IMR-90 (cell line): ENCODE results near the gene CARD18. TPM values are rescaled to one million over a fixed set of nuclear protein-coding genes. Genes with fewer than 3 reads are reported as not detected.

Experiments
- ATAC-seq: fragments of 200-7000 bp; cut with Tn5 transposase; 2 replicates; pipeline ENCODE4 v1.9.1; 2020; ENCODE audit warnings: low read depth, mild to moderate bottlenecking, moderate library complexity
- BruUV-seq: library from RNA; stranded (reverse); fragments of 400-500 nt; replicated peaks from 2 replicates; lab custom pipeline; 2021; lab: Mats Ljungman, UMichigan
- CTCF ChIA-PET: fragments of 300-600 bp; formaldehyde crosslinking; extraction: SDS; loops from one replicate; lab custom pipeline; 2021; ENCODE audit warnings: antibody characterized with exemption; lab: Yijun Ruan, JAX
- POLR2A ChIA-PET: fragments of 300-600 bp; sonication (Branson Sonifier 250); formaldehyde crosslinking; loops from one replicate; lab custom pipeline; 2022; ENCODE audit warnings: antibody characterized with exemption; ENCODE audit not compliant: unreplicated experiment; lab: Charles Lee
- DNase-seq: peaks from one replicate; pipeline ENCODE4 v3.0.0; 2013
- H2AFZ ChIP-seq: replicated peaks from 2 replicates; pipeline ENCODE3; 2013; ENCODE audit warnings: low read length, mild to moderate bottlenecking; ENCODE audit not compliant: poor library complexity
- H2AK5ac ChIP-seq: 2 replicates; pipeline ENCODE4 v1.6.1; 2013; ENCODE audit warnings: low read depth, low read length, inconsistent platforms
- H2AK9ac ChIP-seq: replicated peaks from 2 replicates; pipeline ENCODE3; 2013; ENCODE audit warnings: mild to moderate bottlenecking, low read depth, low read length, moderate library complexity; ENCODE audit not compliant: poor library complexity
- H2BK120ac ChIP-seq: 2 replicates; pipeline ENCODE4 v1.6.1; 2013; ENCODE audit warnings: low read depth, low read length, inconsistent platforms
- H2BK15ac ChIP-seq: 3 replicates; pipeline ENCODE4 v1.6.1; 2013; ENCODE audit warnings: low read depth, low read length, inconsistent platforms
- H2BK20ac ChIP-seq: 2 replicates; pipeline ENCODE4 v1.6.1; 2013; ENCODE audit warnings: low read depth, mild to moderate bottlenecking, inconsistent platforms, low read length, moderate library complexity
- H2BK5ac ChIP-seq: 2 replicates; pipeline ENCODE4 v1.6.1; 2013; ENCODE audit warnings: mild to moderate bottlenecking, low read depth, low read length, inconsistent platforms; ENCODE audit not compliant: poor library complexity, severe bottlenecking
- H3K14ac ChIP-seq: replicated peaks from 2 replicates; pipeline ENCODE4 v1.6.1; 2013; ENCODE audit warnings: low read depth, low read length, inconsistent platforms
- H3K18ac ChIP-seq: 2 replicates; pipeline ENCODE4 v1.6.1; 2013; ENCODE audit warnings: low read depth, low read length, control low read depth
- H3K23ac ChIP-seq: 2 replicates; pipeline ENCODE4 v1.6.1; 2013; ENCODE audit warnings: low read depth, low read length, inconsistent platforms
- H3K27ac ChIP-seq: 2 replicates; pipeline ENCODE4 v1.5.1; 2013; ENCODE audit warnings: mild to moderate bottlenecking, control low read depth, low read length; ENCODE audit not compliant: insufficient read depth
- H3K27me3 ChIP-seq: 2 replicates; pipeline ENCODE4 v1.6.1; 2013; ENCODE audit warnings: low read length; ENCODE audit not compliant: control insufficient read depth, insufficient read depth
- H3K36me3 ChIP-seq: 2 replicates; pipeline ENCODE4 v1.6.1; 2013; ENCODE audit warnings: low read length, mixed read lengths; ENCODE audit not compliant: control insufficient read depth, insufficient read depth
- H3K4ac ChIP-seq: 2 replicates; pipeline ENCODE4 v1.6.1; 2013; ENCODE audit warnings: low read depth, low read length, inconsistent platforms
- H3K4me1 ChIP-seq: 2 replicates; pipeline ENCODE4 v1.6.1; 2013; ENCODE audit warnings: low read length, mixed read lengths; ENCODE audit not compliant: control insufficient read depth, insufficient read depth
- H3K4me2 ChIP-seq: 2 replicates; pipeline ENCODE4 v1.6.1; 2013; ENCODE audit warnings: low read depth, mild to moderate bottlenecking, control low read depth, low read length, moderate library complexity
- H3K4me3 ChIP-seq: 2 replicates; pipeline ENCODE4 v1.5.1; 2013; ENCODE audit warnings: low read depth, mild to moderate bottlenecking, control low read depth, low read length, moderate library complexity; ENCODE audit not compliant: insufficient read depth
- H3K56ac ChIP-seq: 2 replicates; pipeline ENCODE4 v1.6.1; 2013; ENCODE audit warnings: low read length, inconsistent platforms; ENCODE audit not compliant: insufficient read depth; ENCODE audit errors: extremely low read depth
- H3K79me1 ChIP-seq, 2 experiments: 2 replicates each; pipeline ENCODE4 v1.6.1; 2013; ENCODE audit warnings: low read length in 2 of 2, inconsistent platforms in 1 of 2, low read depth in 1 of 2
- H3K9ac ChIP-seq: 2 replicates; pipeline ENCODE4 v1.6.1; 2013; ENCODE audit warnings: low read depth, low read length, control low read depth
- H3K9me1 ChIP-seq: 2 replicates; pipeline ENCODE4 v1.6.1; 2013; ENCODE audit warnings: low read length, inconsistent platforms; ENCODE audit not compliant: insufficient read depth
- H3K9me3 ChIP-seq: 2 replicates; pipeline ENCODE4 v1.6.1; 2013; ENCODE audit warnings: low read length; ENCODE audit not compliant: control insufficient read depth, insufficient read depth
- H4K20me1 ChIP-seq: 2 replicates; pipeline ENCODE4 v1.6.1; 2013; ENCODE audit warnings: low read length, inconsistent platforms; ENCODE audit not compliant: insufficient read depth
- H4K5ac ChIP-seq: 2 replicates; pipeline ENCODE4 v1.6.1; 2013; ENCODE audit warnings: mild to moderate bottlenecking, low read depth, low read length, control low read depth
- H4K8ac ChIP-seq, 2 experiments: 2 replicates each; pipeline ENCODE4 v1.6.1; 2013; ENCODE audit warnings: low read depth in 2 of 2, low read length in 2 of 2, control low read depth in 1 of 2, inconsistent platforms in 1 of 2
- H4K91ac ChIP-seq: 2 replicates; pipeline ENCODE4 v1.6.1; 2013; ENCODE audit warnings: low read depth, low read length, inconsistent platforms; ENCODE audit not compliant: insufficient read depth
- BHLHE40 ChIP-seq: fragments of 150-350 bp; IDR thresholded peaks from 2 replicates; pipeline ENCODE4 v1.6.1; 2016; ENCODE audit warnings: mild to moderate bottlenecking, low read depth, low read length
- CEBPB ChIP-seq: IDR thresholded peaks from 2 replicates; pipeline ENCODE4 v1.6.1; 2012; ENCODE audit warnings: low read depth, low read length, improper control_type of control experiment
- CHD1 ChIP-seq: IDR thresholded peaks from 2 replicates; pipeline ENCODE4 v1.6.1; 2012; ENCODE audit warnings: low read depth, low read length, improper control_type of control experiment
- MXI1 ChIP-seq: IDR thresholded peaks from 2 replicates; pipeline ENCODE4 v1.6.1; 2012; ENCODE audit warnings: low read depth, mild to moderate bottlenecking, low read length, moderate library complexity, borderline replicate concordance
- NFE2L2 ChIP-seq: fragments of 150-350 bp; IDR thresholded peaks from 2 replicates; pipeline ENCODE4 v1.6.1; 2016; ENCODE audit warnings: low read depth, mild to moderate bottlenecking, low read length
- POLR2A ChIP-seq: IDR thresholded peaks from 2 replicates; pipeline ENCODE4 v1.6.1; 2012; ENCODE audit warnings: mild to moderate bottlenecking, low read depth, low read length
- WGBS, 2 experiments: methylation state at CpG; one replicate each; pipeline versions ENCODE4 v1.1.5 to v1.1.7; 2013; ENCODE audit warnings: missing lambda C conversion rate in 2 of 2; ENCODE audit not compliant: insufficient read length in 1 of 2; ENCODE audit errors: extremely low coverage in 2 of 2; 5-methylcytosine and 5-hydroxymethylcytosine counted together
- dilution Hi-C: fragments of 300-500 bp; cut with HindIII; formaldehyde crosslinking; loops from one replicate; pipeline ENCODE4 v1.14.3; 2018; ENCODE audit warnings: low sequenced_read_pairs; ENCODE audit not compliant: unreplicated experiment
- in situ Hi-C: fragments of 300-500 bp; cut with MboI; formaldehyde crosslinking; loops from 3 replicates; pipeline ENCODE4 v1.14.3; 2019; ENCODE audit warnings: low sequenced_read_pairs, inconsistent platforms, mixed read lengths
- intact Hi-C: fragments of 100-400 bp; cut with micrococcal nuclease; formaldehyde crosslinking; loops from 2 replicates; pipeline ENCODE4 v1.10.0; 2022
- polyA plus RNA-seq, 3 experiments: library from polyadenylated mRNA; depleted of rRNA; stranded (reverse); fragments of >200 nt; gene quantifications; 2 replicates each; pipeline ENCODE4 v1.2.3, GENCODE V29; 2012; ENCODE audit warnings: low replicate concordance in 1 of 3
- total RNA-seq: library from RNA; depleted of rRNA; stranded (reverse); fragments of >200 nt; gene quantifications from 2 replicates; pipeline ENCODE4 v1.2.3, GENCODE V29; 2012
- TF ChIP-seq, protein P1 (sequence below): fragments of 150-350 bp; IDR thresholded peaks from 2 replicates; pipeline ENCODE4 v1.6.1; 2016; ENCODE audit warnings: low read depth, mild to moderate bottlenecking, low read length, moderate library complexity, borderline replicate concordance
- TF ChIP-seq, protein P2 (sequence below): conservative IDR thresholded peaks from 2 replicates; pipeline ENCODE4 v1.5.1; 2012; ENCODE audit warnings: mild to moderate bottlenecking, low read depth, low read length, improper control_type of control experiment

CARD18 gene
- total and polyA plus RNA-seq, 2 of the 4 experiments (the other 2 are of a cell fraction), result not detected

DNA sequence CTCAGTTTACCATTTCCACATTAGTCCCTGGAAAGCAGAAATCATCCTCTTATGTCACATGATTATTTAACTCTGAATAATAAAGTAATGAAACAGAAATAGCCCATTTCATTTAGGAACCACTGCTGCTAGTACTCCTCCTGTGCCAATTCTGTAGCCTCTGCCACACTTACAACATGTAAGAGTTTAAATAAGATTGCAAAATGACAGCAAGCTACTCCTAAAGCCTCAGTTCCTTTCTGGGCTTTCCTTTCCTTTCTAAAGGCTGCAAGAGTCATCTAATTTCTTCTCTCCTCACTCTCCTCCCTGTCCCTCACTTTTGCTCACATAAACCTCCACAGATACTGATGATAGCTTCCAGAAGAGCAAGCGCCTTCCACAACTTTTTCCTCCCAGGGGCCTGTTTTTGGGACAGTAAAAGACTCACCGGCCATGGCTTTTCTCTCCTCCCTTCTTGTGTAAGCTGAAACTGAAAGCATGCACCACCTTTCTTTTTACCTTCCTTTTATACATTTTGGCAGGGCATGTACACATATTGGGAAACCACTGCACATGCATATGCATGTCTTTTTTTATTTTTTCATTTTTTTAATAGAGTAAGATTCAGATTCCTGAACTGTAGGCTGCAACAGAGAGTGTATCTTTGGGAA is 38.5 kb downstream of the CARD18 start:
- POLR2A ChIA-PET, result no interaction called here
- no peak overlapping the region for H3K4ac ChIP-seq
- no peak overlapping the region for H2AK9ac ChIP-seq
- no peak overlapping the region for H2BK20ac ChIP-seq
- no peaks in the 10 kb centered on the region for H3K79me1 ChIP-seq
- no peak overlapping the region for H3K56ac ChIP-seq
- H3K27ac ChIP-seq, result no peak overlapping the region
- in situ Hi-C loops, result no loop called here
- H3K23ac ChIP-seq, result no peak overlapping the region
- 0 out of 2 replicates have a peak, but pooled peaks cover 3% of the 10 kb centered on the region for H3K9me1 ChIP-seq
- intact Hi-C loops, result no loop called here
- DNase-seq (no peak), ATAC-seq (no peak)
- H3K36me3 ChIP-seq, result no peaks in the 10 kb centered on the region
- H4K8ac ChIP-seq, result no peak overlapping the region
- H3K9me3 ChIP-seq, result no peaks in the 10 kb centered on the region
- no TSS peak for BruUV-seq
- H2BK5ac ChIP-seq, result no peak overlapping the region
- H2AFZ ChIP-seq, result no peak overlapping the region
- no peak overlapping the region for H3K18ac ChIP-seq
- H2AK5ac ChIP-seq, result no peak overlapping the region; the same call in 1 of the 2 replicates
- H4K5ac ChIP-seq, result no peak overlapping the region
- H4K91ac ChIP-seq, result no peak overlapping the region
- H2BK15ac ChIP-seq, result no peak overlapping the region
- no CpG with 5 or more reads among the region's 2 CpGs for WGBS, 2 experiments
- dilution Hi-C loops, result no loop called here
- H4K20me1 ChIP-seq, result no peaks in the 10 kb centered on the region
- TF ChIP-seq NFE2L2 (no peak), CEBPB (no peak), POLR2A (no peak), CHD1 (no peak), MXI1 (no peak), BHLHE40 (no peak)
- TF ChIP-seq, protein P1, sequence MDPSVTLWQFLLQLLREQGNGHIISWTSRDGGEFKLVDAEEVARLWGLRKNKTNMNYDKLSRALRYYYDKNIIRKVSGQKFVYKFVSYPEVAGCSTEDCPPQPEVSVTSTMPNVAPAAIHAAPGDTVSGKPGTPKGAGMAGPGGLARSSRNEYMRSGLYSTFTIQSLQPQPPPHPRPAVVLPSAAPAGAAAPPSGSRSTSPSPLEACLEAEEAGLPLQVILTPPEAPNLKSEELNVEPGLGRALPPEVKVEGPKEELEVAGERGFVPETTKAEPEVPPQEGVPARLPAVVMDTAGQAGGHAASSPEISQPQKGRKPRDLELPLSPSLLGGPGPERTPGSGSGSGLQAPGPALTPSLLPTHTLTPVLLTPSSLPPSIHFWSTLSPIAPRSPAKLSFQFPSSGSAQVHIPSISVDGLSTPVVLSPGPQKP, result no peak
- TF ChIP-seq, protein P2, sequence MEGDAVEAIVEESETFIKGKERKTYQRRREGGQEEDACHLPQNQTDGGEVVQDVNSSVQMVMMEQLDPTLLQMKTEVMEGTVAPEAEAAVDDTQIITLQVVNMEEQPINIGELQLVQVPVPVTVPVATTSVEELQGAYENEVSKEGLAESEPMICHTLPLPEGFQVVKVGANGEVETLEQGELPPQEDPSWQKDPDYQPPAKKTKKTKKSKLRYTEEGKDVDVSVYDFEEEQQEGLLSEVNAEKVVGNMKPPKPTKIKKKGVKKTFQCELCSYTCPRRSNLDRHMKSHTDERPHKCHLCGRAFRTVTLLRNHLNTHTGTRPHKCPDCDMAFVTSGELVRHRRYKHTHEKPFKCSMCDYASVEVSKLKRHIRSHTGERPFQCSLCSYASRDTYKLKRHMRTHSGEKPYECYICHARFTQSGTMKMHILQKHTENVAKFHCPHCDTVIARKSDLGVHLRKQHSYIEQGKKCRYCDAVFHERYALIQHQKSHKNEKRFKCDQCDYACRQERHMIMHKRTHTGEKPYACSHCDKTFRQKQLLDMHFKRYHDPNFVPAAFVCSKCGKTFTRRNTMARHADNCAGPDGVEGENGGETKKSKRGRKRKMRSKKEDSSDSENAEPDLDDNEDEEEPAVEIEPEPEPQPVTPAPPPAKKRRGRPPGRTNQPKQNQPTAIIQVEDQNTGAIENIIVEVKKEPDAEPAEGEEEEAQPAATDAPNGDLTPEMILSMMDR, result no peak
- no peak overlapping the region for H3K4me3 ChIP-seq
- no peak overlapping the region for H3K4me2 ChIP-seq
- CTCF ChIA-PET, result no interaction called here
- H3K9ac ChIP-seq, result no peak overlapping the region
- no peaks in the 10 kb centered on the region for H3K27me3 ChIP-seq
- H3K4me1 ChIP-seq, result no peaks in the 10 kb centered on the region
- no peak overlapping the region for H3K14ac ChIP-seq
- no peak overlapping the region for H2BK120ac ChIP-seq
